ENCODE results near the gene KRTAP10-5.

The KRTAP10-5 gene

GRCh38 chr21:44603911-44604310 is 23.5 kb upstream of the KRTAP10-5 start:
- H3K36me3 ChIP-seq (replicated peaks in 1 of 2; ENCODE audit: control insufficient read depth in 2 of 2, insufficient read depth in 2 of 2, low read length in 2 of 2), result no peaks in the 10 kb centered on the region
- H3K4me1 ChIP-seq (ENCODE audit: control insufficient read depth in 2 of 2, insufficient read depth in 1 of 2, low read depth in 1 of 2, low read length in 2 of 2), result peaks cover 0 to 1% of the 10 kb centered on the region in 2 donors
- no peaks in the 10 kb centered on the region for H3K79me1 ChIP-seq (ENCODE audit: low read depth, low read length)
- no peak overlapping the region for H3K23ac ChIP-seq (ENCODE audit: low read depth, low read length, poor library complexity)
- no peak overlapping the region for H2AFZ ChIP-seq (ENCODE audit: low read length)
- no peak overlapping the region for H3K18ac ChIP-seq (ENCODE audit: low read length)
- H3K9ac ChIP-seq (ENCODE audit: low read depth, low read length, poor library complexity), result no peak overlapping the region
- H3K4me2 ChIP-seq (ENCODE audit: insufficient read depth, low read length, poor library complexity, severe bottlenecking), result no peak overlapping the region
- H3K9me3 ChIP-seq (replicated peaks in 1 of 2; ENCODE audit: control insufficient read depth in 2 of 2, insufficient read depth in 1 of 2, low read depth in 1 of 2, low read length in 2 of 2), result peaks cover 4 to 5% of the 10 kb centered on the region in 2 donors
- no peak overlapping the region for H3K14ac ChIP-seq (ENCODE audit: low read length)
- H4K8ac ChIP-seq (ENCODE audit: low read depth, low read length), result no peak overlapping the region
- no peak overlapping the region for H3K4me3 ChIP-seq (ENCODE audit: low read length in 2 of 2)
- H4K91ac ChIP-seq (ENCODE audit: low read depth, low read length, poor library complexity), result no peak overlapping the region
- no peak overlapping the region for H3K27ac ChIP-seq (replicated peaks; ENCODE audit: low read length)
- peaks cover 0 to 4% (median 0%) of the 10 kb centered on the region in 3 experiments for H3K27me3 ChIP-seq (ENCODE audit: control insufficient read depth in 3 of 3, insufficient read depth in 3 of 3, low read depth in 1 of 3, low read length in 3 of 3)
- no peak for DNase-seq (ENCODE audit: low spot score)
- H2BK5ac ChIP-seq (ENCODE audit: low read length), result no peak overlapping the region
- no CpG with 5 or more reads among the region's 8 CpGs for WGBS, 2 donors (ENCODE audit: extremely low coverage in 2 of 2, insufficient read length in 2 of 2, insufficient replicate concordance in 1 of 2)
- no peak overlapping the region for H3K4ac ChIP-seq (ENCODE audit: low read length)
- H2BK12ac ChIP-seq (ENCODE audit: low read length), result no peak overlapping the region
- H2AK5ac ChIP-seq (ENCODE audit: low read depth, low read length), result no peak overlapping the region
- H2BK120ac ChIP-seq (ENCODE audit: low read depth, low read length), result no peak overlapping the region
- no peak overlapping the region for H2BK15ac ChIP-seq (ENCODE audit: low read length)

DNA sequence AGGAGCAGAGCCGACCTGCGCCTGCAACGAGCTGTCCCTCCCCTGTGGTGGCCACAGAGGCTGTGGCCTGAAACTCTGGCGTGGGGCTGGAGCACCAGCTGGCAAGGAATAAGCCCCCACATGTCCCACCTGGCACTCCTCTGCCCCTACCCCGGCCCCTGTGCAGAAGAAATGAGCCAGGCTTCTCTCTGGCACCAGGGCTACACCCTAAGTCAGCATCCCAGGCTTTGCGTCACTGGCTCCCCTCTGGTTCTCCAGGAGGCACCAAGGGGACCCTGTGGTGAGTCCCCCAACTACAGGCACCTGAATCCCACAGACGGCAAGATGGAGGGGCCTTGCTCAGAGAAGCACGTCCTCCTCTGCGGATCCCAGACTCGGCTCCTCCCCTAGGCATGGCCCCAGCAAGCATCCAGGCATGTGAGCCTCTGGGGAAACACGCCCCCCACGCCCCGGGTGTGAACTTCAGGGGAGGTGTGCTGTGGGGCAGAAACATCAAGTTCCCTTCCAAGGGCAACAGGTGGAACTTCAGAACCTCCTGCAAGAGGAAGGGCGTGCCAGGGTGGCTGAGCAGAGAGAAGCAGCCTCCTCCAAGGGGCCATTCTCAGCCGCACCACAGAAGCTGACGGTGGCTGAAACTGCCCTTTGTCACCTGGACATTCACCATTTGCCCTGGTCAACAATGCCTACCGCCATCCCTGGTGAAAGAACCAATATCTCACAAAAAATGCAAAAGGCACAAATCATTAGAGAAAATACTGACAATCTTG is 22.9 kb upstream of the KRTAP10-5 start:
- Histone ChIP-seq H2BK5ac (ENCODE audit: low read length) (peak overlapping the region; percentile 39), H3K23ac (ENCODE audit: low read depth, low read length, poor library complexity) (peak overlapping the region; percentile 31), H3K36me3 (replicated peaks in 1 of 2; ENCODE audit: control insufficient read depth in 2 of 2, insufficient read depth in 2 of 2, low read length in 2 of 2) (no peaks in the 10 kb centered on the region), H3K9ac (ENCODE audit: low read depth, low read length, poor library complexity) (no peak overlapping the region), H3K79me1 (ENCODE audit: low read depth, low read length) (no peaks in the 10 kb centered on the region), H3K4ac (ENCODE audit: low read length) (peak overlapping the region; percentile 44), H3K27me3 (ENCODE audit: control insufficient read depth in 3 of 3, insufficient read depth in 3 of 3, low read depth in 1 of 3, low read length in 3 of 3) (peaks cover 0 to 4% (median 0%) of the 10 kb centered on the region in 3 experiments), H2BK15ac (ENCODE audit: low read length) (peak overlapping the region; percentile 46), H3K27ac (replicated peaks; ENCODE audit: low read length) (no peak overlapping the region), H2BK120ac (ENCODE audit: low read depth, low read length) (peak overlapping the region; percentile 5), H3K14ac (ENCODE audit: low read length) (no peak overlapping the region), H2BK12ac (ENCODE audit: low read length) (no peak overlapping the region), H2AK5ac (ENCODE audit: low read depth, low read length) (peak overlapping the region; percentile 58), H3K4me3 (ENCODE audit: low read length in 2 of 2) (no peak overlapping the region), H4K91ac (ENCODE audit: low read depth, low read length, poor library complexity) (no peak overlapping the region), H3K4me1 (ENCODE audit: control insufficient read depth in 2 of 2, insufficient read depth in 1 of 2, low read depth in 1 of 2, low read length in 2 of 2) (peaks cover 0 to 1% of the 10 kb centered on the region in 2 donors), H3K4me2 (ENCODE audit: insufficient read depth, low read length, poor library complexity, severe bottlenecking) (no peak overlapping the region), H3K9me3 (replicated peaks in 1 of 2; ENCODE audit: control insufficient read depth in 2 of 2, insufficient read depth in 1 of 2, low read depth in 1 of 2, low read length in 2 of 2) (peaks cover 4 to 5% of the 10 kb centered on the region in 2 donors), H2AFZ (ENCODE audit: low read length) (no peak overlapping the region), H4K8ac (ENCODE audit: low read depth, low read length) (no peak overlapping the region), H3K18ac (ENCODE audit: low read length) (peak overlapping the region; percentile 81)
- WGBS, 2 donors (ENCODE audit: extremely low coverage in 2 of 2, insufficient read length in 2 of 2, insufficient replicate concordance in 1 of 2), result no CpG with 5 or more reads among the region's 17 CpGs
- no peak for DNase-seq (ENCODE audit: low spot score)

DNA sequence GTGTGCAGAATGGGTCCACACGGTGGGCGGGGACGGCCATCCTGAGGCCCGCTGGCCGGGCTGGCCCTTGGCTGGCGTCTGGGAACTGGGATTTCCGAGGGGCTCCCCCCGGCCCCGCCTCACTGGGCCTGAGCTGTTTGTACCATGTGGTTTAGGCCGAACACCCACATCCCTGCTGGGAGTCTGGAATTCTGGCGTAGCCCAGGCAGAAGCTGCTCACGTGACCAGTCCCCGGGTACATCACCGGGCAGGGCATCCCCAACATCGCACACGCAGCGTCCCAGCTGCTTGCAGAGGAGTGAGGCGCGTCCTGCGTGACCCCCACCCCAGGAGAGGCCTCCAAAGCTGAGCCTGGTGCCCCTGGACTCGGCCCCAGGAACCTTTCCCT is 22.1 kb upstream of the KRTAP10-5 start:
- Histone ChIP-seq H3K14ac (ENCODE audit: low read length) (no peak overlapping the region), H4K8ac (ENCODE audit: low read depth, low read length) (no peak overlapping the region), H2BK12ac (ENCODE audit: low read length) (no peak overlapping the region), H3K18ac (ENCODE audit: low read length) (peak overlapping the region; percentile 65), H2AFZ (ENCODE audit: low read length) (peak overlapping the region; percentile 26), H2AK5ac (ENCODE audit: low read depth, low read length) (peak overlapping the region; percentile 78), H3K23ac (ENCODE audit: low read depth, low read length, poor library complexity) (peak overlapping the region; percentile 10), H3K27me3 (ENCODE audit: control insufficient read depth in 3 of 3, insufficient read depth in 3 of 3, low read depth in 1 of 3, low read length in 3 of 3) (peaks cover 0 to 4% (median 0%) of the 10 kb centered on the region in 3 experiments), H3K9ac (ENCODE audit: low read depth, low read length, poor library complexity) (no peak overlapping the region), H4K91ac (ENCODE audit: low read depth, low read length, poor library complexity) (no peak overlapping the region), H3K27ac (replicated peaks; ENCODE audit: low read length) (no peak overlapping the region), H2BK5ac (ENCODE audit: low read length) (no peak overlapping the region), H2BK120ac (ENCODE audit: low read depth, low read length) (no peak overlapping the region), H3K36me3 (replicated peaks in 1 of 2; ENCODE audit: control insufficient read depth in 2 of 2, insufficient read depth in 2 of 2, low read length in 2 of 2) (no peaks in the 10 kb centered on the region), H2BK15ac (ENCODE audit: low read length) (no peak overlapping the region), H3K79me1 (ENCODE audit: low read depth, low read length) (no peaks in the 10 kb centered on the region), H3K9me3 (replicated peaks in 1 of 2; ENCODE audit: control insufficient read depth in 2 of 2, insufficient read depth in 1 of 2, low read depth in 1 of 2, low read length in 2 of 2) (peaks cover 4 to 5% of the 10 kb centered on the region in 2 donors), H3K4me2 (ENCODE audit: insufficient read depth, low read length, poor library complexity, severe bottlenecking) (no peak overlapping the region), H3K4me3 (ENCODE audit: low read length in 2 of 2) (no peak overlapping the region), H3K4ac (ENCODE audit: low read length) (no peak overlapping the region), H3K4me1 (ENCODE audit: control insufficient read depth in 2 of 2, insufficient read depth in 1 of 2, low read depth in 1 of 2, low read length in 2 of 2) (peaks cover 1% of the 10 kb centered on the region in 2 donors)
- no CpG with 5 or more reads among the region's 21 CpGs for WGBS, 2 donors (ENCODE audit: extremely low coverage in 2 of 2, insufficient read length in 2 of 2, insufficient replicate concordance in 1 of 2)
- no peak for DNase-seq (ENCODE audit: low spot score)

GRCh38 chr21:44601596-44602462 is 21.4 kb upstream of the KRTAP10-5 start:
- WGBS, 2 donors (ENCODE audit: extremely low coverage in 2 of 2, insufficient read length in 2 of 2, insufficient replicate concordance in 1 of 2), result no CpG with 5 or more reads among the region's 23 CpGs
- peaks cover 0 to 4% (median 0%) of the 10 kb centered on the region in 3 experiments for H3K27me3 ChIP-seq (ENCODE audit: control insufficient read depth in 3 of 3, insufficient read depth in 3 of 3, low read depth in 1 of 3, low read length in 3 of 3)

More at GRCh38 chr21:44601596-44602462, 21.4 kb upstream of the KRTAP10-5 start:
- Histone ChIP-seq H2BK12ac (ENCODE audit: low read length) (peak overlapping the region; percentile 98), H2BK5ac (ENCODE audit: low read length) (no peak overlapping the region), H3K9ac (ENCODE audit: low read depth, low read length, poor library complexity) (peak overlapping the region; percentile 32), H4K8ac (ENCODE audit: low read depth, low read length) (no peak overlapping the region), H3K4ac (ENCODE audit: low read length) (peak overlapping the region; percentile 42), H3K4me3 (ENCODE audit: low read length in 2 of 2) (no peak overlapping the region), H3K23ac (ENCODE audit: low read depth, low read length, poor library complexity) (peak overlapping the region; percentile 27), H3K36me3 (replicated peaks in 1 of 2; ENCODE audit: control insufficient read depth in 2 of 2, insufficient read depth in 2 of 2, low read length in 2 of 2) (no peaks in the 10 kb centered on the region), H2BK120ac (ENCODE audit: low read depth, low read length) (no peak overlapping the region), H4K91ac (ENCODE audit: low read depth, low read length, poor library complexity) (peak overlapping the region; percentile 53), H2AK5ac (ENCODE audit: low read depth, low read length) (peak overlapping the region; percentile 78), H3K27ac (replicated peaks; ENCODE audit: low read length) (no peak overlapping the region), H3K79me1 (ENCODE audit: low read depth, low read length) (no peaks in the 10 kb centered on the region), H2AFZ (ENCODE audit: low read length) (peak overlapping the region; percentile 26), H3K18ac (ENCODE audit: low read length) (peak overlapping the region; percentile 84), H3K14ac (ENCODE audit: low read length) (peak overlapping the region; percentile 97), H2BK15ac (ENCODE audit: low read length) (peak overlapping the region; percentile 96), H3K4me2 (ENCODE audit: insufficient read depth, low read length, poor library complexity, severe bottlenecking) (no peak overlapping the region), H3K9me3 (replicated peaks in 1 of 2; ENCODE audit: control insufficient read depth in 2 of 2, insufficient read depth in 1 of 2, low read depth in 1 of 2, low read length in 2 of 2) (peaks cover 4 to 5% of the 10 kb centered on the region in 2 donors), H3K4me1 (ENCODE audit: control insufficient read depth in 2 of 2, insufficient read depth in 1 of 2, low read depth in 1 of 2, low read length in 2 of 2) (peaks cover 1% of the 10 kb centered on the region in 2 donors)
- DNase-seq (ENCODE audit: low spot score), result no peak

Data from neuronal stem cell (in vitro differentiated cells).